Stimulated activated CD8-positive, alpha-beta memory T cell treated with anti-CD3 and anti-CD28 coated beads, Interleukin-15, amount 100 ng/mL, for 48 hours (primary cell): ENCODE measurements around the gene FAM169A.
"Not testable (repeated sequence)": the region's sequence is repeated elsewhere in the genome, so short reads cannot be mapped to it uniquely, and the experiment has no call there.

ENCODE experiments used
- DNase-seq, 2 donors: peaks; one replicate each; pipeline ENCODE4 v3.0.0-alpha.2; 2020; ENCODE audit warnings: low read depth in 2 of 2

FAM169A gene

GRCh38 chr5:74869414-74869813 lies 3.2 kb upstream of the FAM169A start:
- DNase-seq, result not testable (repeated sequence)

GRCh38 chr5:74866596-74867162 lies 492 bp upstream of the FAM169A start:
- DNase-seq, result no peak

- no peak for DNase-seq
These were observed 857 bp downstream of the FAM169A start for GRCh38 chr5:74865256-74865803.

GRCh38 chr5:74864823-74865222 lies 1.4 kb downstream of the FAM169A start:
- DNase-seq, result no peak

GRCh38 chr5:74863726-74864125 lies 2.5 kb downstream of the FAM169A start:
- DNase-seq, result no peak

- DNase-seq, result no peak
These were observed 4.0 kb downstream of the FAM169A start for GRCh38 chr5:74862221-74862620.

- DNase-seq, result not testable (repeated sequence)
These were observed 9.2 kb downstream of the FAM169A start for GRCh38 chr5:74856975-74857374.

- no peak for DNase-seq
These were observed 12.9 kb downstream of the FAM169A start for GRCh38 chr5:74853256-74853655.

GRCh38 chr5:74851684-74852353 lies 14.4 kb downstream of the FAM169A start:
- no peak for DNase-seq

- DNase-seq, result no peak
These were observed 15.3 kb downstream of the FAM169A start for GRCh38 chr5:74850789-74851425.

- no peak for DNase-seq
These were observed 16.2 kb downstream of the FAM169A start for GRCh38 chr5:74850030-74850429.

- no peak for DNase-seq
These were observed 17.6 kb downstream of the FAM169A start for GRCh38 chr5:74848553-74849025.

- DNase-seq, result no peak
These were observed 27.0 kb downstream of the FAM169A start for GRCh38 chr5:74839229-74839628.

GRCh38 chr5:74838262-74838661 lies 27.9 kb downstream of the FAM169A start:
- no peak for DNase-seq

- no peak for DNase-seq
These were observed 29.1 kb downstream of the FAM169A start for GRCh38 chr5:74837115-74837514.

- DNase-seq, result no peak
These were observed 32.5 kb downstream of the FAM169A start for GRCh38 chr5:74833537-74834266.

- no peak for DNase-seq
These were observed 36.8 kb downstream of the FAM169A start for GRCh38 chr5:74829413-74829812.

GRCh38 chr5:74822288-74822687 lies 43.9 kb downstream of the FAM169A start:
- DNase-seq, result no peak

GRCh38 chr5:74816875-74817274 lies 49.3 kb downstream of the FAM169A start:
- no peak for DNase-seq

- DNase-seq, result no peak
These were observed 55.3 kb downstream of the FAM169A start for GRCh38 chr5:74810915-74811314.

- DNase-seq, result no peak
These were observed 64.2 kb downstream of the FAM169A start for GRCh38 chr5:74801941-74802340.

- no peak for DNase-seq
These were observed 65.0 kb downstream of the FAM169A start for GRCh38 chr5:74801197-74801596.
